Measurements from ENCODE around the gene HRAS.

The HRAS gene

GRCh38 chr11:553083-553987, 18.0 kb upstream of the HRAS start:
- no peak for FAIRE-seq

- no peak for FAIRE-seq
These were observed 16.2 kb upstream of the HRAS start for GRCh38 chr11:551596-551995.

- FAIRE-seq: no peak
These were observed 15.8 kb upstream of the HRAS start for GRCh38 chr11:551131-551530.

- no peak for FAIRE-seq
These were observed 15.3 kb upstream of the HRAS start for GRCh38 chr11:550746-551085.

GRCh38 chr11:550021-550745, 14.8 kb upstream of the HRAS start:
- no peak for FAIRE-seq

GRCh38 chr11:548700-549603, 13.6 kb upstream of the HRAS start:
- FAIRE-seq: no peak

GRCh38 chr11:545171-545570, 9.8 kb upstream of the HRAS start:
- FAIRE-seq: no peak

- no peak for FAIRE-seq
These were observed 9.4 kb upstream of the HRAS start for GRCh38 chr11:544817-545166.

- FAIRE-seq: no peak
These were observed 6.1 kb upstream of the HRAS start for GRCh38 chr11:541433-541885.

- FAIRE-seq: no peak
These were observed 5.4 kb upstream of the HRAS start for GRCh38 chr11:540583-541432.

GRCh38 chr11:539971-540481, 4.7 kb upstream of the HRAS start:
- no peak for FAIRE-seq

- no peak for FAIRE-seq
These were observed 3.2 kb upstream of the HRAS start for GRCh38 chr11:538431-539051.

- FAIRE-seq: no peak
These were observed 2.5 kb upstream of the HRAS start for GRCh38 chr11:537622-538430.

GRCh38 chr11:536841-537621, 1.7 kb upstream of the HRAS start, which contains the start of gene LRRC56:
Gene LRRC56, plus strand, starts transcription at chr11:537527. Its CDS starts 3,158 bp downstream, at chr11:540685.
- no peak for FAIRE-seq

GRCh38 chr11:535210-535518, 212 bp downstream of the HRAS start:
- no peak for FAIRE-seq

- no peak for FAIRE-seq
These were observed 773 bp downstream of the HRAS start for GRCh38 chr11:534396-535209.

GRCh38 chr11:533586-534395, 1.6 kb downstream of the HRAS start:
- FAIRE-seq: no peak

All from endometrium (tissue), 2 donors.